Astrocyte of the hippocampus (primary cell): ENCODE results near the gene CDH4.
"Not testable (repeated sequence)": the region's sequence is repeated elsewhere in the genome, so short reads cannot be mapped to it uniquely, and the experiment has no call there.

Source experiments
- DNase-seq: peaks from one replicate; pipeline ENCODE4 v3.0.0; 2011; ENCODE audit warnings: low read depth, low spot score

The CDH4 gene

DNA sequence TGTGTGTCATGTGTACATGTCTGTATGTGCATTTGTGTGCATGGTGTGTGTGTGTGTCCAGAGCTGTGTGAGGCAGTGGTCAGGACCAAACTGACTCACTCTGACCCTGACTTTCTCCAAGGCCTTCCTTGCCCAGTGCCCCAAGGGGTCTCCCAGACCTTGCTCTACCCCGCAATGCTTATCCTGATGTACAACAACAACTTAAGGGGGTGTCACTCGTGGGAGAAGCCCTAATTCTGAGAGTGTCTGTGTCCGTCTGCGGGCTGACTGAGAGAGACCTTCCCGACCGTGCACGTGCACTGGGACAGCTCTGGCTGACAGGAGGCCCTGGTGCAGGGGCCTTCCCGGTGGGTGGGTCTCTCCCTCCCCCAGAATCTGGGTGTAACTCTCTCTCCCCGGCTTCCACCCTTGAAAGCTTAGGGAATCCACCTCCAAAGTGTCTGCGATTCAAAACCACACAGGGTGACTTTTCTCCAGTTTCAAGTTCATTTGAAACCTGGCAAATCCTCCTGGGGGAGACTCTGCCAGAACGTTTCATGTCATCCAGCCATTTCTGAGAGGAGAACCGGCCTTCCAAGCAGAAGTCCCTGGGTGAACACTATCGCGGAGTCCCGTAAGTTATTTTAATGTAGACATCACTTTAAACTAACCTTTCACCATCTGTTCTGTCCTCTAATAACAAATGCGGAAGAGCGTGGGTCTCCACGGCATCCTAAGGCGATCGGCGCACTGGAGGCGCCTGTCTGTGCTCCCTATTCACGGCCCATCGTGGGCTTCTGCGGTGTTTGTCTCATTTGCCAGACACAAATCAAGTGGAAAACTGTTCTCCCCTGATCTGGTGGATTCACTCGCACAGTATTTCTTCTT is 588.1 kb downstream of the CDH4 start:
- no peak for DNase-seq

DNA sequence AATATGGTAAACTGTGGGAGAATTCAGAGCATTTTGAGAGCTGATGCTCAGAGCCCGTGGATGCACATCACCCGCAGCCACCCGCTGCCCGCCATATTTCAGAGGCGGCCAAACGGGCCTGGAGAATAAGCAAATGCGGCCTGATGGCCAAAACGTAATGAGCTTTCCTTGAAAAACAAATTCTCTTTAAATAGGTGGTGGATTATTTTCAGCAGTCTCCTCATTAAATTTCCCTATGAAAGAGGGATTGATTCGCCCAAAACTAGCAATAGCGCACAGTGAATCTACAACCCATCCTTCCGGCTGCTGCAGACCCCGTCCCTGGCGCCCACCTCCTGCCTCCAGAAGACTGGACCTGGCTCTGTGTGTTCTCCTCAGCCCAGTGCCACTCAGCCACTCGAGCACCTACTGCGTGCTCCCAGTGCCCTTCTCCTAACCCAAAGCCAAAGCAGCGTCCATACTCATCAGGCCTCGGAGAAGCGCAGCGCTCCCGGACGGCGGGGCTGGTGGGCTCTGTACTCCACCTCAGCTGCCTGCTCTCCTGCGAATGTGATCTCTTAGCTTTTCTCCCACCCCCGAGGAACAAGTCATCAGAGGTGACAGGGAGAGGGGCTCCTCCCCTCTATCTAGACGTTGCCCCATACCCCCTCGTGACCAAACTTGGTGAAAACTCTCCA is 588.9 kb downstream of the CDH4 start:
- no peak for DNase-seq

DNA sequence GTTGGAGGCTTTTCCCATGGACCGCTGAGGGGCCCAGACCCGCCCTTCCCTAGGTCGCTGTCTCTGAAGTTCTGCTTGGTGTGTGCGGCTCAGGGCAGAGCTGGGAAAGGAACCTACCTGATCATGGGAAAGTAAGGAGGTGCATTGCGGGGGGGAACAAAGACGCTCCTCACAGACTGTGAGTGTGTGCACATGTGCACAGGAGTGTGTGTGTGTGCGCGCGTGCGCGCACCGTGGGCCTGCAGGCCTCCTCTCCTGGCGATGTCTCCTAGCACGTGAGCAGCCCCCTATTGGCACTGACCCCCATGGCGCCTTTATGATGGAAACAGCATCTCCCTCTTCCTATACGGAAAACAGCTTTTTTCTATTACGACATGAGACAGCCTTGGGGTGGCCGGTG is 589.5 kb downstream of the CDH4 start:
- DNase-seq = no peak

DNA sequence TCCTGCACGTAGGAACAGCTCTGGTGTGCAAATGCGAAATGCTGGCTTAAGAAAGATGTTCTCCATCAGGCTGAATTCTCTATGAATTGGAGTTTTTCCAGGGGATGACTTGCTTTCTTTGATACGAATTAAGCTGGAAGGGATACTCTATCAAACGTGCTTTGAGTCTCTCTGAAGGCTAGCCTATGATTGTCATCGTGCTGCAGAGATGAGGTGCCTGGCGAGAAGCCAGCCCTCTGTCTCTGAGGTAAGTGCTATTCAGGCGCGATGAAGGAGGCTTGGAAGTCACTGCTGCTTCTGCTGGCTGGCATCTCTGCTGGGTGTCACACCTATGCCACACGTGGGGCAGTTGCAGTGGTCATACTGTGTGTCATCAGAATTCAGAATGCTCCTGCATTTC is 589.9 kb downstream of the CDH4 start:
- no peak for DNase-seq

DNA sequence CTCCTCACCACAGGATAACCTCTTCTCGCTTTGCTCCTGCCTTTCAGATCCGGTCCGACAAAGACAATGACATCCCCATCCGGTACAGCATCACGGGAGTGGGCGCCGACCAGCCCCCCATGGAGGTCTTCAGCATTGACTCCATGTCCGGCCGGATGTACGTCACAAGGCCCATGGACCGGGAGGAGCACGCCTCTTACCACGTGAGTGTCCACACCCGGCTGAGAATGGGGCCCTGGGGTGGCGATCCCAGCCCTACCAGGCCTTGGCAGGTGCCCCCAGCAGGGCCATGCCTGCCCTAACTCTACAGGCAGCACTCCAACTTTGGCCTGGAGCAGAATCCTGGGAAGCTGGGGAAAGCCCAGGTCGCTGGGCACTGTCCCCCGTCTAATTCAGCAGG is 592.6 kb downstream of the CDH4 start:
- no peak for DNase-seq

DNA sequence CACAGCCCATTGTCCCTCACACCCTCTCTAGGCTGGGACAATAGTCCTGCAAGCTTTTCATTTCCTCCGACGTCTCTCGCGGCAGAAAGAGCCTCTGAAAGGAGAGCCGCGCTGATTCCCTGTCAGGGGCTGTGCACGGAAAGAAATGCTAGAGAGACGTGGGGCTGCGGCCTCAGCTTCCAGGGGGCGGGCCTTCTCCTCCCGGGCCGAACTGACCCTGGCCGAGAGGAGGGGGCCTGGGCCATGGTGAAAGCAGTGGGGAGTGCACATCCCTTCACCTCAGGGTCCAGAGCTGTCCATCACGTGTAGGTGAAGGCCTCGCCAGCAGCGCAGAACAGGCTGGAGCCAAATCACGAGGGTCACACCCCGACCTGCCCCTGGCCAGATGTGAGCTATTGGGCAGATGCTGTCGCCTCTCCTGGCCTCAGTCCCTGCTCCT is 593.2 kb downstream of the CDH4 start:
- DNase-seq = no peak

DNA sequence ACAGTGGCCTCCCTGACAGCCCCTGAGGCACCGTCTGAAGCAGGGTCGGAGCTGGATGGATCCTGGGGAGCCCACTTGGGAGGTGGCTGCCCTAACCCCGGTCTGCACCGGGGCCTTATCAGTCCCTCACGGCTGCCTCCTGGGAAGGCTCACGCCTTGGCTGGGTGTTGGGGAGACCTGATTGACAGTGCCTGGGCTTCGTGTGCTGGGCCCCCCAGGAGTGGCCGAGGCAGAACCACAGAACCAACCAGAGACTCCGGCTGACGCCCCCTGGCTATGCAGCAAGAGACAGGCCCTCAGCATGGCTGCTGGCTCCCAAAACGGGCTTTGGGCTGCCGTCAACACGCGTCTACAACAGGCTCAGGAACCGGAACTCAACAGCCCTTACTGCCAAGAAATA is 594.0 kb downstream of the CDH4 start:
- DNase-seq = no peak

DNA sequence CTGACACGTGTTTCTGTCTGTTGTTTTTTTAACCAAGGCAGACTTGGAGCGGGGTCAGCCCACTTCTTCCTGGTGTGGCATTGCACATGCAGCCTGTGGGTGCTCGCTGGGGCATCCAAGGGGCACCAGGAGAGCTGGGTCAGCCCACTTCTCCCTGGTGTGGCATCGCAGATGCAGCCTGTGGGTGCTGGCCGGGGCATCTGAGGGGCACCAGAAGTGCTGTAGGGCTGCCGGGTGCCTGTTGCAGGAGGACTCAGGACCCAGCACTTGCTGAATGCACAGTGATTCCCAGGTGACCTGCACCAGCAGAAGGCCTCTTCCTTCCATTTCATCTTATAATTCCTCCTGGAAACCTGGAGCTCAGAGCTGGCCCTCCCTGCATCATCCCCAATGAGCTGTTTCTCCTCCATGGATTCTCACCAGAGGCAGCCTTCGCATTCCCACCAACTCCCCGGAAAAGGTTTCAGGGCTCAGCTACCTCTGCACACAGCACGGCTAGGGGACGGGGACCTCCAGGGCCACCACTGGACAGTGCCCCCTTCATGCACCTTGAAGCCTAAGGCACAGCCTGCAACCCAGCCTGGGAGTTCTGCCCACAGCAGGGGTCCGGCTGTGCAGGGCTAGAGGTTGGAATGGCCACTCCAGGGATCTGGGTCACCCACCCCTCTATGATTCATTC is 594.8 kb downstream of the CDH4 start:
- DNase-seq = no peak

DNA sequence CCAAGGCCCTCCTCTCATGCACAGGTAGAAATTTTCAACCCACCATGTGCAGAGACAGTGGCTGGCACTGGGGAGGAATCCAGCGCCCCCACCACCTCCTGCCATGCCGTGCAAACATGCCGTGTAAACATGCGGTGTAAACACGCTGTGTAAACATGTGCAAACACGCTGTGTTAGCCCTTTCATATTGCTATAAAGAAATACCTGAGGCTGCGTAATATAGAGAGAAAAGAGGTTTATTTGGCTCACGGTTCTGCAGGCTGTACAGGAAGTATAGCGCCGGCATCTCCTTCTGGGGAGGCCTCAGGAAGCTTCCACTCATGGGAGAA is 595.3 kb downstream of the CDH4 start:
- DNase-seq = no peak

DNA sequence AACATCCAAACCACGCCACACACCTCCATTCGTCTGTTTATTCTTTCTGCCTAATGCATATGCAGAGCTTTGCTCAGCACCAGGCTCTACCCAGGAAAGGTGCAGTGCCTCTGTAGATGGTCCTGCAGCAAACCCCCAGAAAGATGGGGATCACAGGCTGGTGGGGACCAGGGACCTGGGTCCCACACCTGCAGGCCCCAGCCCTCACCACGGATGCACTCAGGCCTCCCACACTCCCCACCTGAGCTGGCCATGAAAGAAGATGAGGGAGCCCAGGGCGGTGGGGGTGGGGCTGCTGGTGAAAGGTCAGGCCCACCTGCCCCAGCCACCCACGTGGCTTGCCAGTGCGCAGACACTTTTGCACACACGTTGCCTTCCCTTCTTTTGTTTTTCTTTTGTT is 595.9 kb downstream of the CDH4 start:
- no peak for DNase-seq

DNA sequence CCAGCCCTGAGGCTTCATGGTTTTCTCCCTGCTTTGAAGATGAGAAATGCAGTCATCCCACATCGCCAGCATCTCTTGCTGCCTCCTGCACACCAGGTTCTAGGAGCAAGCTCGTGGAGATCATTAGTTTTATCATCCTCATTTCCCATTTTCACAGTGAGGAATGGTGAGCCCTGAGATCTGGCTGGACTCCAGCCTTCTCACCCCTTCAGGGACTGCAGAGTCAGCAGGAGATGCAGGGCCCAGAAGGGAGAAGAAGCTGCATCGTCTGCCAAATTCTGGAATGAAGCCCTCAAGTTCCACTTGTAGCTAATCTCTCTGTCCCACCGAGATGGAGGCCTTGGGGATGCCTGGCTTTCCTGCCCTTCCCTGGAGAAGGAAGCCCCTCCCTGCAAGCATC is 596.8 kb downstream of the CDH4 start:
- DNase-seq = no peak

DNA sequence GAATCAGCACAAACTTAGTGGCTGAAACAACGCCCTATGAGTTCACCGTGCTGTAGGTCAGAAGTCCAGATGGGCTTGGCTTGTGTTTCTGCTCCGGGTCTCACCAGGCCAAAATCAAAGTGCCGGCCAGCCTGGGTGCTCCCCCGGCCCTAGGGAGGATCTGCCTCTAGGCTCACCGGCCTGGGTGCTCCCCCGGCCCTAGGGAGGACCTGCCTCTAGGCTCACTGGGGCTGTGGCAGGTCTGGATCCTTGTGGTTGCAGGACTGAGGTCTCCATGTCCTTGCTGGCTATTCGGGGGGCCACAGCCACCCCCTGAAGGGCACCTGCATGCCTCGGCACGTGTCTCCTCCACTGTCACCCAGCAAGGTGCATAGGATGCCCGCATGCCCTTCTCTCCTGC is 597.3 kb downstream of the CDH4 start:
- DNase-seq = no peak

DNA sequence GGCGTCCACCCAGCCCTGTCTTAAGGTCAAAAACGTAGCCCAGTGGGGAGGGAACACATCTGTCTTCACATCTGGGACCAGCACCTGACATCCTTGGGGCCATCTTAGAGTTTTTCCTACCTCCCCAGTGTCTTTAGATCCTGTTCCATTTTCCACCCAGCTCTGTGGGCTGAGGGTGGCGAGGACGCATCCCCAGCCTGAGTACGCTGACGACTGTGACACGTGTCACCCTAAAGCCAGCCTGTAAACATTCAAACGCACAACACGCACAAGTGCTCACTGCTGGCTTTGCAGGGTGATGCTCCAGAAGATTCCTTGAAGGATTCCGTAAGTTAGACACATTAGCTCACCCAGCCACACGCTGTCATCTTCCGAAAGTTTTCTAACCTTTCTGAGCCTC is 597.8 kb downstream of the CDH4 start:
- DNase-seq = no peak

DNA sequence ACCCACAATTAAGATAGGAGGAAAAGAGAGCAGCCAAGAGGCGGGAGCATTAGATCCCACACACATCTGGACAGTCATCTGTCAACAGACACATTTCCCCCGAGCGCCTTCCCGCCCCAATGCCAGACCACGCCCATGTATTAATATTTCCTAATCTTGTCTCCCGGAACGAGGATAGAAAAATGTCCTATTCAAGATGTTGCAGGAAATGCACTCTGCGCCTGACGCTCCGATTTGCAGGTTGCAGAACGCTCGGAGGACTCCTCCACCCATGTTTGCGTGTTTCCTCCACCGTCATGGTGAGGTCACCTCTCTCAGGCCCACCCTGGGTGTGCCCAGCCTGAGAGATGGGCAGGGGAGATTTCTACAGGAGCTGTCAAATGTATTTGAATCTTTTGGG is 598.4 kb downstream of the CDH4 start:
- no peak for DNase-seq

DNA sequence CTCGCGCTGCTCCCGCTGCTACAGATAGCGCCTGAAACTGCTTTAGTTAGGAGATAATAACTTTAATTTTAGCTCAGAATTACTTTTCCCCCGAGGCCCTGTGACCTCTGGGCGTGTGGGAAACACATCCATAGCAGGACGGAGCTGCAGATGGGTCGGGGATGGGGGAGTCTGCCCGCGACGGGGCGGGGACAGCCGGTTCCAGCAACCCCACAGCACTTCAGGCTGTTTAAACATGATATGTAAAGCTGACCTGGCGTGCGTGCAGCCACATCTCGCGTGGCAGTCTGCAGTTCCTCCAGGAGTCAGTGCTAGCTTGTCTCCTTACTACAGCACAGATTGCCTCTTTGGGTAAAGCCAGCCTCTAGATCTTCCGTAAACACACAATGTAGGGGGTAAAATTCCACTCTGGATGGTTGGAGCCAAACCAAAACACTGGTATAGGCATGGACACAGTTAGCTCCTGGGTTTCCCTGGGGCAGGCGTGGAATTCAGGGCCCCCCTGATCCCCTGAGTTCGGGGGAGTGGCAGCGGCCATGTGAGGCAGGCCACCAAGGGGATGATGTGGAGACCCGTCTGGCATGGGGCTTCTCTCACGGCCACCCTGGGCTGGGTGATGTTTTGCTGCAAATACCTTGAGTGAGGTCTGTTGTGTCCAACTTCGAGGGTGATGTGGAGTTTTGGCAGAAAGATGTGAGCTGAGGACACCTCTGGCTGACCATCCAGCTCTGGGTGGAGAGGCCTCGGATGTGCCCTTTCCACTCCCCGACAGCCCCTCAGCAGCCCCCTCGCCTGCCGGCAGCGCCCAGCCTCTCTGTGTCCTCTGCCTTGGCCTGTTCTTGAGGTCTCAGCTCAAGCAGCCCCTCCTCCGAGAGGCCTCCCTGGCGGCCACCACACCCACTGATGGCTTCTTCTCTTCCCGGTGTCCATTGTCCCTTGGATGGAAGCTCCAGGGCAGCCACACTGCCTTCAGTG is 599.2 kb downstream of the CDH4 start:
- DNase-seq = peak; percentile 27

DNA sequence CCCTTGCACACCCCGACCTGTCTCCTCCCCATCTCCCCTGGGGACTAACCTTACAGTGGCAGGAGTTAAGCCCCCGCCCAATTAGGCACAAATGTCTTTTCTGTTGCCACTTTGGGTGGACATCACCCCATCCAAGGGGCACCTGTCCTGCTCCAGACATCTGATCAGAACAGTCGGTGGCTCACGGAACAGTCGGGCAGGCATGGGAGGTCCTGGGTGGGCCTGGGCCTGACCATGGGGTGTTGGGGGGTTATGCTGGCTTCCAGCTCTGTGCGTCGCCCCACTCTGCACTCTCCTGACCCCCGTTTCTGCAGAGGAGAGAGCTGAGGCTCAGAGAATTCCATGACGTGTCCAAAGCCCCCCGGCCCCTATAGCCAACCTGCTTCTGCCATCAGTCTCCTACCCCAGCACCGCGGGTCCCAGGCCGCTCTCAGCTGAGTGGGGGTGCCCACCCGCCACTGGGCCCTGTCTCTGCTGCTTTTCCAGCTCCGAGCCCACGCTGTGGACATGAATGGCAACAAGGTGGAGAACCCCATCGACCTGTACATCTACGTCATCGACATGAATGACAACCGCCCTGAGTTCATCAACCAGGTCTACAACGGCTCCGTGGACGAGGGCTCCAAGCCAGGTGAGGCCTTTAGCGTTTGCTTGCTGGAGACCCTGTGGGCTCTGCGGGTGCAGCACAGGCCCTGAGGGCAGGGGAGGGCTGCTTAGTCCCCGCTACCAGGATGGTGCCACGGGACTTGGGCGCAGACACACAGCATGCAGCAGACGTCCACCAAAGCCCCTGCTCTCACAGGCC is 600.4 kb downstream of the CDH4 start:
- no peak for DNase-seq

DNA sequence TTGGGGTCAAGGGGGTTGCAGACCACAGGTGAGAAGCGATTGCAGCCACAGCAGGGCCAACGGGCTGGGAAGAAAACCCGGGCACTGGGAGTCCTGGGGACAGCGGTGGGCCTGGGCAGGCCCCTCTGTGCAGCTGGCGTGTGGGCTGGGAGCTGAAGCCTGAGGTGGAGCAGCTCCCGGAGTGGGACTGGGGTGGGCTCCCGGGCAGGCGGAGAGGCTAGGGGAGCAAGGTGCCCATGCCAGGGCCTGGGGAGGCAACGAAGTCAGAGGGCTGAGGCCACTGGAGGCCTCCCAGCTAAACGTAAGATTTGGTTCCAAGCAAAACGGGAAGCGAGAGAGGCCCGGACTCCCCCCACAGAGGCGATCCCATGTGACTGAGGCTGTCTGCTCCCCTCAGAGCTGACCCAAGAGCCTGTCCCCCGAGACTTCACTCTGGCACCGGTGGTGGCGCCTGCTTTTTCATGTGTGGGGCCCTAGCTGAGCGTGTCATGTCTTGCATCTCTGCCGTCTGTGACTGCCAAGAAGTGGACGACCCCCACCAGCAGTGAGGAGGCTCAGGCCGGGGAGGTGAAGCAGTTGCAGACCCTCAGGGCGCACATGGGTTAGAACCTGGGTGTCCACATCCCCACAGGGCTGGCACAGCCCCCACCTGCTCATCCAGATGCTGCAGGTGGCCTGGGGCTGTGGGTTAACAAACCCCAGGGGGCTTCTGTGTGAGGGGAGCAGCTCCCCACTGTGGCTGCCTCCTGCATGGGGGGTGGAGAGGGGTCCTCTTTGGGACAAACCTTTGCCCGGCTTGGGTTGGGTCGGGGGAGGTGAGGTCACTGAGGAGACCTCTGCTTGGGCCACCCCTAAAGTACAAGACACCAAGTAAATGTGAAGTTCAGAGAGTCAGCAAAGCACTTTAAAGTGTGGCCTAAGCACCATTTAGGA is 601.3 kb downstream of the CDH4 start:
- no peak for DNase-seq

DNA sequence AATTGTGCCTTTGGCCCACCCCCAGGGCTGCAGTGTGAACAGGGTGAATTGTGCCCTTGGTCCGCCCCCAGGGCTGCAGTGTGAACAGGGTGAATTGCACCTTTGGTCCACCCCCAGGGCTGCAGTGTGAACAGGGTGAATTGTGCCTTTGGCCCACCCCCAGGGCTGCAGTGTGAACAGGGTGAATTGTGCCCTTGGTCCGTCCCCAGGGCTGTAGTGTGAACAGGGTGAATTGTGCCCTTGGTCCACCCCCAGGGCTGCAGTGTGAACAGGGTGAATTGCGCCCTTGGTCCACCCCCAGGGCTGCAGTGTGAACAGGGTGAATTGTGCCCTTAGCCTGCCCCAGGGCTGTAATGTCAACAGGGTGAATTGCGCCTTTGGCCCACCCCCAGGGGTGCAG is 602.5 kb downstream of the CDH4 start:
- not testable (repeated sequence) for DNase-seq

DNA sequence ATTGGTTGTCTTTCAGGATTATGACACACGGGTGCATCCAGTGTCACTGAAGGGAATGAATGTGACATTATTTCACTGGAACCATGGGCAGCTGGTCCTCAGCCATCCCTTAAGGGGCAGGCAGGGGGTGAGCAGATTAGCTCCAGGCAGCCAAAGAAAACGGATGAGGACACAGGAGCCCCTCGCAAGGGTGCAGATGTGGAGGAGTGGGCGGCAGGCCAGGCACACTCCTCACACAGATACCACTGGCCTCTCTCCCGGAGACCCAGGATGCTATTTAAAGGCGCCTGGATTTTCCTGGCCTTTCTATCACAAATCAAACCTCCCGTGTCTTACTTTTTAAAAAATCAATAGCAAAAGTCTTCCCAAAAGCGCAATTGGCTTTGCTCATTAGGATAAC is 603.2 kb downstream of the CDH4 start:
- no peak for DNase-seq
